Motor neuron (in vitro differentiated cells): ENCODE measurements around the gene PCLAF. TPM values are rescaled to one million over a fixed set of nuclear protein-coding genes. Genes with fewer than 3 reads are reported as not detected.
"Not testable (repeated sequence)": the region's sequence is repeated elsewhere in the genome, so short reads cannot be mapped to it uniquely, and the experiment has no call there.

Experiments used
- ATAC-seq, 8 experiments: fragments of 200-7000 bp; cut with Tn5 transposase; replicated peaks in 6 of 8; 2 replicates each; pipeline ENCODE4 v1.8.0; 2021; ENCODE audit warnings: mild to moderate bottlenecking in 8 of 8, moderate library complexity in 8 of 8
- H3K27ac ChIP-seq, 2 donors: fragments of 250-450 bp; sonication (Bioruptor Pico); 2 replicates each; pipeline ENCODE4 v1.9.0; 2021; ENCODE audit warnings: antibody characterized with exemption in 2 of 2, mild to moderate bottlenecking in 2 of 2, moderate library complexity in 1 of 2
- H3K4me1 ChIP-seq, 2 donors: fragments of 250-450 bp; sonication (Bioruptor Pico); replicated peaks in 1 of 2; 2 replicates each; pipeline ENCODE4 v1.6.1; 2021; ENCODE audit warnings: antibody characterized with exemption in 2 of 2, mild to moderate bottlenecking in 2 of 2, moderate library complexity in 1 of 2
- H3K4me3 ChIP-seq, 5 donors: fragments of 250-450 bp; sonication (Bioruptor Pico); 2 replicates each; pipeline ENCODE4 v1.9.0; 2021; ENCODE audit warnings: antibody characterized with exemption in 5 of 5, mild to moderate bottlenecking in 5 of 5, moderate library complexity in 4 of 5
- WGBS, 10 experiments: fragments of 450-650 bp; shearing (Covaris generic); methylation state at CpG; one replicate each; pipeline ENCODE4 v1.0.0; 2022; 5-methylcytosine and 5-hydroxymethylcytosine counted together
- in situ Hi-C, 9 experiments: fragments of 400-800 bp; cut with MboI; loops; one replicate each; pipeline ENCODE4 v1.15.0; 2021; ENCODE audit warnings: low sequenced_read_pairs in 9 of 9, low pct_unique_long_range_greater_than_20kb in 2 of 9; ENCODE audit not compliant: unreplicated experiment in 9 of 9
- total RNA-seq, 8 experiments: library from RNA; unstranded; fragments of 300-600 nt; gene quantifications; 2 replicates each; pipeline versions ENCODE4 v1.2.3 to v1.2.4, GENCODE V29; 2022

The PCLAF gene, protein sequence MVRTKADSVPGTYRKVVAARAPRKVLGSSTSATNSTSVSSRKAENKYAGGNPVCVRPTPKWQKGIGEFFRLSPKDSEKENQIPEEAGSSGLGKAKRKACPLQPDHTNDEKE
- 10 to 100 TPM in 3 of 8 experiments, 1 to 10 TPM in 4, not detected in 1; 2.4 to 81.1 (median 4.9) TPM for total RNA-seq

GRCh38 chr15:64381000-64381751 is at the start of gene PCLAF:
TSS of gene PCLAF (minus strand) at chr15:64381441. CDS start at chr15:64381371, 70 bp downstream.
- 0 to 10% (median 1%) methylated on average over 1 to 29 of the region's 38 CpGs; no CpG with 5 or more reads in 1 of the 10 experiments for WGBS, 10 experiments
- peaks cover 0 to 3% of the 10 kb centered on the region in 2 donors for H3K4me1 ChIP-seq
- in situ Hi-C loops, result no loop called here
- H3K4me3 ChIP-seq, result peak within 1 kb of the TSS; percentile 40 to 55 (median 50)
- H3K27ac ChIP-seq, result no peak within 1 kb of the TSS
- peak; percentile 100 for ATAC-seq

GRCh38 chr15:64430000-64430735 is 48.9 kb upstream of the PCLAF start:
- no peak overlapping the region for H3K4me3 ChIP-seq
- peak in 2 of 8 experiments; percentile 59 to 70 for ATAC-seq
- H3K27ac ChIP-seq, result no peak overlapping the region
- in situ Hi-C loops, result loop anchor here in 2 of 9 experiments (25.0 kb wide), 2 partner anchors 232 to 257 kb away; no protein-coding TSS in a partner anchor
- peaks cover 3 to 5% of the 10 kb centered on the region in 2 donors for H3K4me1 ChIP-seq
- WGBS, 10 experiments, result 0 to 38% (median 10%) methylated on average over 1 to 3 of the region's 3 CpGs

- in situ Hi-C loops, result loop anchor here in 2 of 9 experiments (25.0 kb wide), 2 partner anchors 233 to 258 kb away; no protein-coding TSS in a partner anchor
- H3K4me1 ChIP-seq, result peaks cover 3 to 5% of the 10 kb centered on the region in 2 donors
- H3K27ac ChIP-seq, result no peak overlapping the region
- peak in 3 of 8 experiments; percentile 43 to 65 (median 54) for ATAC-seq
- H3K4me3 ChIP-seq, result no peak overlapping the region
Observed at GRCh38 chr15:64429448-64429847, 48.2 kb upstream of the PCLAF start.

GRCh38 chr15:64426845-64427465 is 45.7 kb upstream of the PCLAF start:
- WGBS, 10 experiments, result 43 to 100% (median 93%) methylated on average over 1 to 7 of the region's 7 CpGs
- in situ Hi-C loops, result loop anchor here in 2 of 9 experiments (25.0 kb wide), 2 partner anchors 235 to 260 kb away; no protein-coding TSS in a partner anchor
- no peak overlapping the region for H3K4me3 ChIP-seq
- ATAC-seq, result peak in 1 of 8 experiments; percentile 31
- no peak overlapping the region for H3K27ac ChIP-seq
- peaks cover 3 to 5% of the 10 kb centered on the region in 2 donors for H3K4me1 ChIP-seq

GRCh38 chr15:64425221-64425620 is 44.0 kb upstream of the PCLAF start:
- in situ Hi-C loops, result loop anchor here in 2 of 9 experiments (25.0 kb wide), 2 partner anchors 237 to 262 kb away; no protein-coding TSS in a partner anchor
- H3K4me3 ChIP-seq, result no peak overlapping the region
- 8 to 100% (median 89%) methylated on average over 2 to 3 of the region's 3 CpGs; no CpG with 5 or more reads in 3 of the 10 experiments for WGBS, 10 experiments
- no peak overlapping the region for H3K27ac ChIP-seq
- no peak for ATAC-seq
- peaks cover 2 to 3% of the 10 kb centered on the region in 2 donors for H3K4me1 ChIP-seq

- Histone ChIP-seq H3K4me1 (no peaks in the 10 kb centered on the region), H3K27ac (no peak overlapping the region), H3K4me3 (no peak overlapping the region)
- ATAC-seq, result no peak
- in situ Hi-C loops, result no loop called here
- WGBS, 10 experiments, result 58 to 100% (median 88%) methylated on average over 2 to 6 of the region's 6 CpGs
Observed at GRCh38 chr15:64423970-64424369, 42.7 kb upstream of the PCLAF start.

- WGBS, 10 experiments, result 86 to 100% (median 100%) methylated on average over 1 to 2 of the region's 2 CpGs; no CpG with 5 or more reads in 1 of the 10 experiments
- H3K4me3 ChIP-seq, result no peak overlapping the region
- in situ Hi-C loops, result no loop called here
- no peaks in the 10 kb centered on the region for H3K4me1 ChIP-seq
- no peak overlapping the region for H3K27ac ChIP-seq
- ATAC-seq, result no peak
Observed at GRCh38 chr15:64422697-64423096, 41.5 kb upstream of the PCLAF start.

GRCh38 chr15:64412216-64412615 is 31.0 kb upstream of the PCLAF start:
- H3K4me1 ChIP-seq, result no peaks in the 10 kb centered on the region

GRCh38 chr15:64400583-64400982 is 19.3 kb upstream of the PCLAF start:
- in situ Hi-C loops, result no loop called here
- Histone ChIP-seq H3K27ac (no peak overlapping the region), H3K4me3 (no peak overlapping the region), H3K4me1 (no peaks in the 10 kb centered on the region)
- no peak for ATAC-seq
- WGBS, 10 experiments, result 80 to 100% (median 100%) methylated on average over 1 to 2 of the region's 2 CpGs

More at GRCh38 chr15:64412216-64412615, 31.0 kb upstream of the PCLAF start:
- Histone ChIP-seq H3K4me3 (no peak overlapping the region), H3K27ac (no peak overlapping the region)
- no peak for ATAC-seq
- 82 to 100% (median 100%) methylated on average over 1 to 2 of the region's 2 CpGs for WGBS, 10 experiments
- in situ Hi-C loops, result no loop called here

DNA sequence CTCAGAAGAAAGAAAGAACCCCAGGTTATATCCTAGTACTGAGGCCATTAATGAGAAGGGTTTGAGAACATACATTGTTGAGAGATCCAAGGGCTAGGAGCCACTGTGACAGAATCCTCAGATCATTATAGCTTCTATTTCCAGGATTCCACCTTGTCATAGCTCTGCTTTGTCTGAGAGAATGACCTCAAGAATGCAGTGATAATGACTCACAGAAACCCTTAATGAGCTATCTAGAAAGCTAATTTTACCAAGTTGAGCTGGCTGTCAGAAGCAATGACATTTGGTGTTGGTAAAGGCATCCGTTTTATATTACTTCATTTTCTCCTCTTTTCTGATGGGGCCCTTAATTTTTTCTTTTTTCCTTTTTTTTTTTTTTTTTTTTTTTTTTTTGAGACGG is 17.3 kb upstream of the PCLAF start:
- Histone ChIP-seq H3K4me1 (no peaks in the 10 kb centered on the region), H3K4me3 (no peak overlapping the region), H3K27ac (no peak overlapping the region)
- in situ Hi-C loops, result no loop called here
- ATAC-seq, result no peak
- whole genome bisulfite sequencing, 10 experiments, result 67 to 100% (median 100%) methylated on average over 1 to 2 of the region's 2 CpGs; no CpG with 5 or more reads in 2 of the 10 experiments

GRCh38 chr15:64396789-64397188 is 15.5 kb upstream of the PCLAF start:
- WGBS, 10 experiments, result 87 to 100% (median 93%) methylated on average over 2 to 5 of the region's 5 CpGs
- no peak overlapping the region for H3K27ac ChIP-seq
- in situ Hi-C loops, result no loop called here
- no peak for ATAC-seq
- no peak overlapping the region for H3K4me3 ChIP-seq
- H3K4me1 ChIP-seq, result no peaks in the 10 kb centered on the region

- H3K4me3 ChIP-seq, H3K4me1 ChIP-seq, in situ Hi-C loops, H3K27ac ChIP-seq, ATAC-seq: not testable (repeated sequence)
- WGBS, 10 experiments, result 90 to 100% (median 100%) methylated on average over 1 to 3 of the region's 3 CpGs; no CpG with 5 or more reads in 6 of the 10 experiments
Observed at GRCh38 chr15:64392471-64392870, 11.2 kb upstream of the PCLAF start.
